H9 (cell line): ENCODE measurements around the gene POU3F3. TPM values are rescaled to one million over a fixed set of nuclear protein-coding genes. Genes with fewer than 3 reads are reported as not detected.
A peak's percentile ranks its signal among the peaks of the same experiment; 100 is the strongest.

Source experiments
- DNase-seq: peaks from one replicate; pipeline ENCODE4 v3.0.0-alpha.2; 2017
- H2AFZ ChIP-seq: one replicate; pipeline ENCODE4 v1.6.1; 2013; ENCODE audit warnings: mild to moderate bottlenecking, low read length, control low read depth, moderate library complexity
- H2AK5ac ChIP-seq: 2 replicates; pipeline ENCODE4 v1.6.1; 2013; ENCODE audit warnings: low read length, control low read depth, mixed read lengths; ENCODE audit not compliant: insufficient read length
- H2BK120ac ChIP-seq: one replicate; pipeline ENCODE4 v1.6.1; 2013; ENCODE audit warnings: low read depth, mild to moderate bottlenecking, low read length, control low read depth, inconsistent platforms; ENCODE audit not compliant: poor library complexity, severe bottlenecking
- H2BK12ac ChIP-seq: 2 replicates; pipeline ENCODE4 v1.6.1; 2013; ENCODE audit warnings: low read length, control low read depth, mixed read lengths, low read depth; ENCODE audit not compliant: insufficient read length
- H2BK15ac ChIP-seq: 2 replicates; pipeline ENCODE4 v1.6.1; 2013; ENCODE audit warnings: low read depth, low read length, control low read depth
- H2BK20ac ChIP-seq: one replicate; pipeline ENCODE4 v1.6.1; 2013; ENCODE audit warnings: low read depth, mild to moderate bottlenecking, low read length, control low read depth, inconsistent platforms; ENCODE audit not compliant: poor library complexity, severe bottlenecking
- H2BK5ac ChIP-seq: 2 replicates; pipeline ENCODE4 v1.6.1; 2013; ENCODE audit warnings: low read length, control low read depth, mixed read lengths; ENCODE audit not compliant: insufficient read length
- H3K14ac ChIP-seq: 2 replicates; pipeline ENCODE4 v1.6.1; 2013; ENCODE audit warnings: low read length, control low read depth; ENCODE audit not compliant: insufficient read depth
- H3K18ac ChIP-seq: 2 replicates; pipeline ENCODE4 v1.6.1; 2013; ENCODE audit warnings: low read depth, mild to moderate bottlenecking, mixed read lengths, low read length, control low read depth; ENCODE audit not compliant: insufficient read length
- H3K23ac ChIP-seq: 2 replicates; pipeline ENCODE4 v1.6.1; 2013; ENCODE audit warnings: low read length, control low read depth, mixed read lengths, low read depth; ENCODE audit not compliant: insufficient read length
- H3K23me2 ChIP-seq: 2 replicates; pipeline ENCODE4 v1.6.1; 2013; ENCODE audit warnings: low read depth, mild to moderate bottlenecking, mixed read lengths, low read length, control low read depth; ENCODE audit not compliant: insufficient read length, poor library complexity, severe bottlenecking
- H3K27ac ChIP-seq: 2 replicates; pipeline ENCODE4 v1.5.1; 2013; ENCODE audit warnings: low read length, control low read depth, mixed read lengths, low read depth; ENCODE audit not compliant: insufficient read length
- H3K27me3 ChIP-seq: 2 replicates; pipeline ENCODE4 v1.6.1; 2013; ENCODE audit warnings: low read length, control low read depth, inconsistent platforms; ENCODE audit not compliant: insufficient read depth
- H3K4ac ChIP-seq: 2 replicates; pipeline ENCODE4 v1.6.1; 2013; ENCODE audit warnings: low read depth, mild to moderate bottlenecking, control low read depth, inconsistent platforms, low read length, moderate library complexity
- H3K4me1 ChIP-seq: 2 replicates; pipeline ENCODE4 v1.6.1; 2013; ENCODE audit warnings: low read length, control low read depth, inconsistent platforms; ENCODE audit not compliant: insufficient read depth
- H3K4me2 ChIP-seq: 2 replicates; pipeline ENCODE4 v1.6.1; 2013; ENCODE audit warnings: low read length, control low read depth, mixed read lengths; ENCODE audit not compliant: insufficient read length, insufficient read depth
- H3K56ac ChIP-seq: 2 replicates; pipeline ENCODE4 v1.6.1; 2013; ENCODE audit warnings: low read depth, mild to moderate bottlenecking, mixed read lengths, low read length, control low read depth; ENCODE audit not compliant: insufficient read length
- H3K79me1 ChIP-seq: 2 replicates; pipeline ENCODE4 v1.6.1; 2013; ENCODE audit warnings: low read depth, mild to moderate bottlenecking, moderate library complexity, low read length, control low read depth, inconsistent platforms; ENCODE audit not compliant: insufficient read depth, poor library complexity, severe bottlenecking
- H3K79me2 ChIP-seq: 2 replicates; pipeline ENCODE4 v1.6.1; 2013; ENCODE audit warnings: low read length, control low read depth, inconsistent platforms; ENCODE audit not compliant: insufficient read depth
- H3K9ac ChIP-seq: 2 replicates; pipeline ENCODE4 v1.6.1; 2013; ENCODE audit warnings: low read length, control low read depth, mixed read lengths; ENCODE audit not compliant: insufficient read length; ENCODE audit errors: extremely low read depth
- H3K9me3 ChIP-seq: one replicate; pipeline ENCODE4 v1.6.1; 2013; ENCODE audit warnings: low read depth, low read length, inconsistent platforms; ENCODE audit not compliant: control insufficient read depth
- H3T11ph ChIP-seq: one replicate; pipeline ENCODE4 v1.6.1; 2013; ENCODE audit warnings: mild to moderate bottlenecking, low read length, control low read depth, inconsistent platforms
- H4K20me1 ChIP-seq: one replicate; pipeline ENCODE4 v1.6.1; 2013; ENCODE audit not compliant: control insufficient read depth, insufficient read length, insufficient read depth
- H4K5ac ChIP-seq: 2 replicates; pipeline ENCODE4 v1.6.1; 2013; ENCODE audit warnings: low read depth, mild to moderate bottlenecking, mixed read lengths, low read length, control low read depth; ENCODE audit not compliant: insufficient read length
- H4K8ac ChIP-seq: replicated peaks from 2 replicates; pipeline ENCODE4 v1.6.1; 2013; ENCODE audit warnings: low read length, control low read depth, mixed read lengths, low read depth; ENCODE audit not compliant: insufficient read length
- H4K91ac ChIP-seq: 2 replicates; pipeline ENCODE4 v1.6.1; 2013; ENCODE audit warnings: low read depth, mild to moderate bottlenecking, moderate library complexity, mixed read lengths, low read length, control low read depth; ENCODE audit not compliant: insufficient read length
- H3K27ac Mint-ChIP-seq, 3 experiments: 2 replicates in 2 of 3; 3 replicates in 1 of 3; pipeline ENCODE4 v1.8.0; 2020 to 2021; ENCODE audit warnings: mixed read lengths in 3 of 3, mild to moderate bottlenecking in 1 of 3, moderate library complexity in 1 of 3
- H3K27me3 Mint-ChIP-seq: 2 replicates; pipeline ENCODE4 v1.8.0; 2021; ENCODE audit warnings: low read depth, mild to moderate bottlenecking, moderate library complexity, mixed read lengths
- H3K36me3 Mint-ChIP-seq, 3 experiments: 2 replicates in 2 of 3; 3 replicates in 1 of 3; pipeline ENCODE4 v1.8.0; 2020 to 2021; ENCODE audit warnings: low read depth in 3 of 3, mixed read lengths in 3 of 3; ENCODE audit not compliant: insufficient read depth in 1 of 3
- H3K4me1 Mint-ChIP-seq, 2 experiments: 2 replicates each; pipeline ENCODE4 v1.8.0; 2020; ENCODE audit warnings: mixed read lengths in 2 of 2
- H3K4me3 Mint-ChIP-seq, 2 experiments: 2 replicates in 1 of 2; 3 replicates in 1 of 2; pipeline ENCODE4 v1.8.0; 2020 to 2021; ENCODE audit warnings: mild to moderate bottlenecking in 2 of 2, mixed read lengths in 2 of 2, moderate library complexity in 1 of 2
- H3K9me3 Mint-ChIP-seq, 2 experiments: 2 replicates in 1 of 2; 3 replicates in 1 of 2; pipeline ENCODE4 v1.8.0; 2020; ENCODE audit warnings: mild to moderate bottlenecking in 2 of 2, mixed read lengths in 2 of 2, moderate library complexity in 1 of 2
- WGBS: extraction: QIAGEN DNeasy Blood & Tissue Kit; methylation state at CpG from one replicate; pipeline ENCODE4 v1.1.7; 2013; ENCODE audit warnings: missing lambda C conversion rate, low lambda C conversion rate, mixed read lengths; ENCODE audit not compliant: insufficient read length; ENCODE audit errors: extremely low coverage; 5-methylcytosine and 5-hydroxymethylcytosine counted together
- total RNA-seq: library from RNA; stranded (reverse); gene quantifications from 2 replicates; pipeline ENCODE4 v1.2.1, GENCODE V29; 2021
- TF ChIP-seq, protein P1 (sequence below): fragments of 200-600 bp; sonication (generic); conservative IDR thresholded peaks from 3 replicates; pipeline ENCODE4 v1.8.0; 2021; ENCODE audit warnings: antibody characterized with exemption, mild to moderate bottlenecking

POU3F3 gene
- total RNA-seq, 1 experiment from 2014 or later = not detected

DNA sequence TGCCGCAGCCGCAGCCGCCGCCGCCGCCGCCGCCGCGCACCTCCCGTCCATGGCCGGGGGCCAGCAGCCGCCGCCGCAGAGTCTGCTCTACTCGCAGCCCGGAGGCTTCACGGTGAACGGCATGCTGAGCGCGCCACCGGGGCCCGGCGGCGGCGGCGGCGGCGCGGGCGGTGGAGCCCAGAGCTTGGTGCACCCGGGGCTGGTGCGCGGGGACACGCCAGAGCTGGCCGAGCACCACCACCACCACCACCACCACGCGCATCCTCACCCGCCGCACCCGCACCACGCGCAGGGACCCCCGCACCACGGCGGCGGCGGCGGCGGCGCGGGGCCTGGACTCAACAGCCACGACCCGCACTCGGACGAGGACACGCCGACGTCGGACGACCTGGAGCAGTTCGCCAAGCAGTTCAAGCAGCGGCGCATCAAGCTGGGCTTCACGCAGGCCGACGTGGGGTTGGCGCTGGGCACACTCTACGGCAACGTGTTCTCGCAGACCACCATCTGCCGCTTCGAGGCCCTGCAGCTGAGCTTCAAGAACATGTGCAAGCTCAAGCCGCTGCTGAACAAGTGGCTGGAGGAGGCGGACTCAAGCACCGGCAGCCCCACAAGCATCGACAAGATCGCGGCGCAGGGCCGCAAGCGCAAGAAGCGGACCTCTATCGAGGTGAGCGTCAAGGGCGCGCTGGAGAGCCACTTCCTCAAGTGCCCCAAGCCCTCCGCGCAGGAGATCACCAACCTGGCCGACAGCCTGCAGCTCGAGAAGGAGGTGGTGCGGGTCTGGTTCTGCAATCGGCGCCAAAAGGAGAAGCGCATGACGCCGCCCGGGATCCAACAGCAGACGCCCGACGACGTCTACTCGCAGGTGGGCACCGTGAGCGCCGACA, 2.4 kb downstream of the POU3F3 start:
- TF ChIP-seq, protein P1, sequence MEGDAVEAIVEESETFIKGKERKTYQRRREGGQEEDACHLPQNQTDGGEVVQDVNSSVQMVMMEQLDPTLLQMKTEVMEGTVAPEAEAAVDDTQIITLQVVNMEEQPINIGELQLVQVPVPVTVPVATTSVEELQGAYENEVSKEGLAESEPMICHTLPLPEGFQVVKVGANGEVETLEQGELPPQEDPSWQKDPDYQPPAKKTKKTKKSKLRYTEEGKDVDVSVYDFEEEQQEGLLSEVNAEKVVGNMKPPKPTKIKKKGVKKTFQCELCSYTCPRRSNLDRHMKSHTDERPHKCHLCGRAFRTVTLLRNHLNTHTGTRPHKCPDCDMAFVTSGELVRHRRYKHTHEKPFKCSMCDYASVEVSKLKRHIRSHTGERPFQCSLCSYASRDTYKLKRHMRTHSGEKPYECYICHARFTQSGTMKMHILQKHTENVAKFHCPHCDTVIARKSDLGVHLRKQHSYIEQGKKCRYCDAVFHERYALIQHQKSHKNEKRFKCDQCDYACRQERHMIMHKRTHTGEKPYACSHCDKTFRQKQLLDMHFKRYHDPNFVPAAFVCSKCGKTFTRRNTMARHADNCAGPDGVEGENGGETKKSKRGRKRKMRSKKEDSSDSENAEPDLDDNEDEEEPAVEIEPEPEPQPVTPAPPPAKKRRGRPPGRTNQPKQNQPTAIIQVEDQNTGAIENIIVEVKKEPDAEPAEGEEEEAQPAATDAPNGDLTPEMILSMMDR = no peak
- no peak overlapping the region for H3K23ac ChIP-seq
- no peak overlapping the region for H2BK120ac ChIP-seq
- H3K79me2 ChIP-seq = no peaks in the 10 kb centered on the region
- Mint-ChIP-seq H3K9me3 (peaks cover 6 to 21% of the 10 kb centered on the region in 2 experiments; a peak in 4 of 5 replicates), H3K27me3 (peaks cover 88% of the 10 kb centered on the region), H3K4me3 (peak overlapping the region; percentile 42 to 74), H3K4me1 (peaks cover 25 to 51% of the 10 kb centered on the region in 2 experiments), H3K36me3 (peaks cover 0 to 2% (median 0%) of the 10 kb centered on the region in 3 experiments; a peak in 2 of 7 replicates), H3K27ac (no peak overlapping the region)
- H2BK15ac ChIP-seq = no peak overlapping the region
- H3K27ac ChIP-seq = no peak overlapping the region
- no peak overlapping the region for H2AK5ac ChIP-seq
- H3T11ph ChIP-seq = no peak overlapping the region
- no peak overlapping the region for H2BK12ac ChIP-seq
- no peaks in the 10 kb centered on the region for H3K9me3 ChIP-seq
- no peak overlapping the region for H3K56ac ChIP-seq
- H2BK5ac ChIP-seq = no peak overlapping the region
- H3K4me2 ChIP-seq = peak overlapping the region; percentile 41
- no peak overlapping the region for H3K4ac ChIP-seq
- DNase-seq = peak; percentile 71
- no peak overlapping the region for H3K9ac ChIP-seq
- no peaks in the 10 kb centered on the region for H3K79me1 ChIP-seq
- no peak overlapping the region for H3K18ac ChIP-seq
- H4K5ac ChIP-seq = no peak overlapping the region
- no peaks in the 10 kb centered on the region for H4K20me1 ChIP-seq
- H3K27me3 ChIP-seq = peaks cover 65% of the 10 kb centered on the region
- WGBS = no CpG with 5 or more reads among the region's 106 CpGs
- no peak overlapping the region for H2BK20ac ChIP-seq
- peaks cover 13% of the 10 kb centered on the region for H3K23me2 ChIP-seq
- no peak overlapping the region for H2AFZ ChIP-seq
- H3K14ac ChIP-seq = no peak overlapping the region; the same call in 1 of the 2 replicates
- no peak overlapping the region for H4K8ac ChIP-seq
- no peaks in the 10 kb centered on the region for H3K4me1 ChIP-seq
- H4K91ac ChIP-seq = no peak overlapping the region
